Gastrocnemius medialis (tissue), 4 donors: ENCODE measurements around the gene AAMDC.
"Not testable (repeated sequence)": the region's sequence is repeated elsewhere in the genome, so short reads cannot be mapped to it uniquely, and the experiment has no call there.

Experiments used
- CTCF ChIP-seq, 5 experiments: fragments of 450-650 bp in 3 of 5; fragments of 200-600 bp in 2 of 5; sonication (generic) in 2 of 5; IDR thresholded peaks in 4 of 5; conservative IDR thresholded peaks in 1 of 5; 1 replicate in 4 of 5; 2 replicates in 1 of 5; pipeline ENCODE4 v1.5.1; 2016 to 2019; ENCODE audit warnings: antibody characterized with exemption in 5 of 5, mild to moderate bottlenecking in 3 of 5, moderate library complexity in 3 of 5
- POLR2A ChIP-seq, 2 donors: fragments of 450-650 bp; IDR thresholded peaks; one replicate each; pipeline ENCODE4 v1.6.1; 2017; ENCODE audit warnings: antibody characterized with exemption in 2 of 2, mild to moderate bottlenecking in 2 of 2, moderate library complexity in 2 of 2

- TF ChIP-seq POLR2A (IDR thresholded peaks at IDR 0.05); CTCF (IDR thresholded peaks at IDR 0.05 in 4 of 5, conservative IDR thresholded peaks at IDR 0.05 in 1 of 5): not testable (repeated sequence)
Observed at GRCh38 chr11:77910828-77911227, 89.9 kb downstream of the AAMDC start.
